PC-9 (cell line): ENCODE measurements around the gene ADAMTSL2.

Source experiments
- CTCF ChIP-seq: fragments of 200-600 bp; sonication (generic); conservative IDR thresholded peaks from 2 replicates; pipeline ENCODE4 v1.6.1; 2017; ENCODE audit warnings: mixed run types, antibody characterized with exemption, mild to moderate bottlenecking, moderate library complexity
- EZH2 ChIP-seq: fragments of 200-600 bp; sonication (generic); IDR thresholded peaks from 2 replicates; pipeline ENCODE4 v1.8.0; 2017; ENCODE audit warnings: antibody characterized with exemption, low read depth

- TF ChIP-seq CTCF (no peak), EZH2 (no peak)
Observed at GRCh38 chr9:133608382-133608781, 73.9 kb downstream of the ADAMTSL2 start.
